ENCODE results near the gene GRIK4.

The GRIK4 gene

GRCh38 chr11:120959189-120959588 is 447.6 kb downstream of the GRIK4 start:
- Histone ChIP-seq H3K36me3 (ENCODE audit: control insufficient read depth, insufficient read depth, low read length) (no peaks in the 10 kb centered on the region), H3K27me3 (ENCODE audit: control insufficient read depth, insufficient read depth, low read length) (no peaks in the 10 kb centered on the region), H3K27ac (ENCODE audit: low read depth, low read length) (no peak overlapping the region), H3K4me3 (ENCODE audit: low read length) (no peak overlapping the region), H3K4me1 (ENCODE audit: control insufficient read depth, insufficient read depth, low read length) (no peaks in the 10 kb centered on the region), H3K9ac (ENCODE audit: low read length) (no peak overlapping the region)

- H3K27ac ChIP-seq (ENCODE audit: low read depth, low read length), result no peak overlapping the region
- H3K9ac ChIP-seq (ENCODE audit: low read length), result no peak overlapping the region
- no peaks in the 10 kb centered on the region for H3K36me3 ChIP-seq (ENCODE audit: control insufficient read depth, insufficient read depth, low read length)
- H3K4me3 ChIP-seq (ENCODE audit: low read length), result no peak overlapping the region
- H3K4me1 ChIP-seq (ENCODE audit: control insufficient read depth, insufficient read depth, low read length), result no peaks in the 10 kb centered on the region
- no peaks in the 10 kb centered on the region for H3K27me3 ChIP-seq (ENCODE audit: control insufficient read depth, insufficient read depth, low read length)
These were observed 453.3 kb downstream of the GRIK4 start for GRCh38 chr11:120964857-120965256.

GRCh38 chr11:120966840-120967239 is 455.3 kb downstream of the GRIK4 start:
- Histone ChIP-seq H3K9ac (ENCODE audit: low read length) (no peak overlapping the region), H3K4me1 (ENCODE audit: control insufficient read depth, insufficient read depth, low read length) (no peaks in the 10 kb centered on the region), H3K36me3 (ENCODE audit: control insufficient read depth, insufficient read depth, low read length) (no peaks in the 10 kb centered on the region), H3K4me3 (ENCODE audit: low read length) (no peak overlapping the region), H3K27ac (ENCODE audit: low read depth, low read length) (no peak overlapping the region), H3K27me3 (ENCODE audit: control insufficient read depth, insufficient read depth, low read length) (no peaks in the 10 kb centered on the region)

GRCh38 chr11:120969993-120970392 is 458.4 kb downstream of the GRIK4 start:
- no peaks in the 10 kb centered on the region for H3K4me1 ChIP-seq (ENCODE audit: control insufficient read depth, insufficient read depth, low read length)
- no peaks in the 10 kb centered on the region for H3K36me3 ChIP-seq (ENCODE audit: control insufficient read depth, insufficient read depth, low read length)
- H3K27ac ChIP-seq (ENCODE audit: low read depth, low read length), result no peak overlapping the region
- H3K9ac ChIP-seq (ENCODE audit: low read length), result no peak overlapping the region
- H3K4me3 ChIP-seq (ENCODE audit: low read length), result no peak overlapping the region
- no peaks in the 10 kb centered on the region for H3K27me3 ChIP-seq (ENCODE audit: control insufficient read depth, insufficient read depth, low read length)

GRCh38 chr11:120971825-120972224 is 460.3 kb downstream of the GRIK4 start:
- H3K27ac ChIP-seq (ENCODE audit: low read depth, low read length), result no peak overlapping the region
- H3K36me3 ChIP-seq (ENCODE audit: control insufficient read depth, insufficient read depth, low read length), result no peaks in the 10 kb centered on the region
- H3K4me1 ChIP-seq (ENCODE audit: control insufficient read depth, insufficient read depth, low read length), result no peaks in the 10 kb centered on the region
- H3K4me3 ChIP-seq (ENCODE audit: low read length), result no peak overlapping the region
- no peak overlapping the region for H3K9ac ChIP-seq (ENCODE audit: low read length)
- H3K27me3 ChIP-seq (ENCODE audit: control insufficient read depth, insufficient read depth, low read length), result no peaks in the 10 kb centered on the region

GRCh38 chr11:120972621-120973020 is 461.1 kb downstream of the GRIK4 start:
- Histone ChIP-seq H3K4me3 (ENCODE audit: low read length) (no peak overlapping the region), H3K4me1 (ENCODE audit: control insufficient read depth, insufficient read depth, low read length) (no peaks in the 10 kb centered on the region), H3K27me3 (ENCODE audit: control insufficient read depth, insufficient read depth, low read length) (no peaks in the 10 kb centered on the region), H3K27ac (ENCODE audit: low read depth, low read length) (no peak overlapping the region), H3K36me3 (ENCODE audit: control insufficient read depth, insufficient read depth, low read length) (no peaks in the 10 kb centered on the region), H3K9ac (ENCODE audit: low read length) (no peak overlapping the region)

GRCh38 chr11:120973501-120973900 is 462.0 kb downstream of the GRIK4 start:
- Histone ChIP-seq H3K4me1 (ENCODE audit: control insufficient read depth, insufficient read depth, low read length) (no peaks in the 10 kb centered on the region), H3K27me3 (ENCODE audit: control insufficient read depth, insufficient read depth, low read length) (no peaks in the 10 kb centered on the region), H3K4me3 (ENCODE audit: low read length) (no peak overlapping the region), H3K9ac (ENCODE audit: low read length) (no peak overlapping the region), H3K36me3 (ENCODE audit: control insufficient read depth, insufficient read depth, low read length) (no peaks in the 10 kb centered on the region), H3K27ac (ENCODE audit: low read depth, low read length) (no peak overlapping the region)

- H3K27me3 ChIP-seq (ENCODE audit: control insufficient read depth, insufficient read depth, low read length), result no peaks in the 10 kb centered on the region
- H3K27ac ChIP-seq (ENCODE audit: low read depth, low read length), result no peak overlapping the region
- no peak overlapping the region for H3K4me3 ChIP-seq (ENCODE audit: low read length)
These were observed 462.9 kb downstream of the GRIK4 start for GRCh38 chr11:120974466-120974865.

GRCh38 chr11:120974965-120975364 is 463.4 kb downstream of the GRIK4 start:
- H3K27me3 ChIP-seq (ENCODE audit: control insufficient read depth, insufficient read depth, low read length), result no peaks in the 10 kb centered on the region
- no peak overlapping the region for H3K4me3 ChIP-seq (ENCODE audit: low read length)
- no peak overlapping the region for H3K27ac ChIP-seq (ENCODE audit: low read depth, low read length)
- H3K4me1 ChIP-seq (ENCODE audit: control insufficient read depth, insufficient read depth, low read length), result no peaks in the 10 kb centered on the region
- H3K36me3 ChIP-seq (ENCODE audit: control insufficient read depth, insufficient read depth, low read length), result no peaks in the 10 kb centered on the region
- no peak overlapping the region for H3K9ac ChIP-seq (ENCODE audit: low read length)

More at GRCh38 chr11:120974466-120974865, 462.9 kb downstream of the GRIK4 start:
- H3K9ac ChIP-seq (ENCODE audit: low read length), result no peak overlapping the region
- no peaks in the 10 kb centered on the region for H3K4me1 ChIP-seq (ENCODE audit: control insufficient read depth, insufficient read depth, low read length)
- H3K36me3 ChIP-seq (ENCODE audit: control insufficient read depth, insufficient read depth, low read length), result no peaks in the 10 kb centered on the region

- Histone ChIP-seq H3K36me3 (ENCODE audit: control insufficient read depth, insufficient read depth, low read length) (no peaks in the 10 kb centered on the region), H3K4me1 (ENCODE audit: control insufficient read depth, insufficient read depth, low read length) (no peaks in the 10 kb centered on the region), H3K4me3 (ENCODE audit: low read length) (no peak overlapping the region), H3K27ac (ENCODE audit: low read depth, low read length) (no peak overlapping the region), H3K27me3 (ENCODE audit: control insufficient read depth, insufficient read depth, low read length) (no peaks in the 10 kb centered on the region), H3K9ac (ENCODE audit: low read length) (no peak overlapping the region)
These were observed 466.0 kb downstream of the GRIK4 start for GRCh38 chr11:120977266-120978137.

GRCh38 chr11:120978701-120979100 is 467.2 kb downstream of the GRIK4 start:
- Histone ChIP-seq H3K27ac (ENCODE audit: low read depth, low read length) (no peak overlapping the region), H3K9ac (ENCODE audit: low read length) (no peak overlapping the region), H3K4me3 (ENCODE audit: low read length) (no peak overlapping the region), H3K4me1 (ENCODE audit: control insufficient read depth, insufficient read depth, low read length) (no peaks in the 10 kb centered on the region), H3K27me3 (ENCODE audit: control insufficient read depth, insufficient read depth, low read length) (peaks cover 3% of the 10 kb centered on the region), H3K36me3 (ENCODE audit: control insufficient read depth, insufficient read depth, low read length) (no peaks in the 10 kb centered on the region)

GRCh38 chr11:120985718-120986569 is 474.4 kb downstream of the GRIK4 start:
- Histone ChIP-seq H3K27me3 (ENCODE audit: control insufficient read depth, insufficient read depth, low read length) (peaks cover 3% of the 10 kb centered on the region), H3K27ac (ENCODE audit: low read depth, low read length) (no peak overlapping the region), H3K4me1 (ENCODE audit: control insufficient read depth, insufficient read depth, low read length) (no peaks in the 10 kb centered on the region), H3K36me3 (ENCODE audit: control insufficient read depth, insufficient read depth, low read length) (no peaks in the 10 kb centered on the region), H3K9ac (ENCODE audit: low read length) (no peak overlapping the region), H3K4me3 (ENCODE audit: low read length) (peak overlapping the region; percentile 52)
